DND-41 (cell line): ENCODE data around the gene PEX5L.
A peak's percentile ranks its signal among the peaks of the same experiment; 100 is the strongest.

Experiments used
- ATAC-seq: fragments of 200-7000 bp; cut with Tn5 transposase; 3 replicates; pipeline ENCODE4 v1.9.1; 2021; ENCODE audit warnings: low read depth; ENCODE audit not compliant: insufficient read depth
- DNase-seq: peaks from one replicate; pipeline ENCODE4 v3.0.0-alpha.2; 2020
- H2AFZ ChIP-seq: 2 replicates; pipeline ENCODE4 v1.6.0; 2012; ENCODE audit warnings: low read depth, low read length
- H3K27ac ChIP-seq: 2 replicates; pipeline ENCODE4 v1.5.1; 2012; ENCODE audit warnings: low read length, inconsistent platforms
- H3K27me3 ChIP-seq: fragments of 200-600 bp; sonication (generic); 2 replicates; pipeline ENCODE4 v1.6.0; 2012; ENCODE audit warnings: low read length, mild to moderate bottlenecking, inconsistent platforms; ENCODE audit not compliant: insufficient read depth, poor library complexity
- H3K36me3 ChIP-seq: 2 replicates; pipeline ENCODE4 v1.5.1; 2012; ENCODE audit warnings: low read length, inconsistent platforms; ENCODE audit not compliant: insufficient read depth
- H3K4me1 ChIP-seq: 2 replicates; pipeline ENCODE4 v1.5.1; 2012; ENCODE audit warnings: mild to moderate bottlenecking, low read length; ENCODE audit not compliant: insufficient read depth
- H3K4me2 ChIP-seq: 2 replicates; pipeline ENCODE4 v1.6.0; 2012; ENCODE audit warnings: mild to moderate bottlenecking, moderate library complexity, low read length, inconsistent platforms; ENCODE audit not compliant: insufficient read depth
- H3K4me3 ChIP-seq, 2 experiments: fragments of 200-600 bp in 1 of 2; shearing (Covaris generic) in 1 of 2; 2 replicates each; pipeline ENCODE4 v1.5.1; 2012 to 2016; ENCODE audit warnings: inconsistent platforms in 2 of 2, low read length in 2 of 2, mild to moderate bottlenecking in 2 of 2, low read depth in 1 of 2, moderate library complexity in 1 of 2
- H3K79me2 ChIP-seq: 2 replicates; pipeline ENCODE4 v1.6.0; 2012; ENCODE audit warnings: low read length, inconsistent platforms; ENCODE audit not compliant: insufficient read depth
- H3K9ac ChIP-seq: 2 replicates; pipeline ENCODE4 v1.6.0; 2012; ENCODE audit warnings: low read depth, mild to moderate bottlenecking, inconsistent platforms, low read length, moderate library complexity
- H3K9me3 ChIP-seq: 2 replicates; pipeline ENCODE4 v1.5.1; 2012; ENCODE audit warnings: low read length, moderate library complexity, mild to moderate bottlenecking, inconsistent platforms; ENCODE audit not compliant: insufficient read depth, severe bottlenecking
- H4K20me1 ChIP-seq: 2 replicates; pipeline ENCODE4 v1.6.0; 2012; ENCODE audit warnings: low read length; ENCODE audit not compliant: insufficient read depth
- CTCF ChIP-seq: IDR thresholded peaks from 2 replicates; pipeline ENCODE4 v1.5.1; 2012; ENCODE audit warnings: borderline replicate concordance, low read length, moderate library complexity, mild to moderate bottlenecking; ENCODE audit not compliant: poor library complexity, severe bottlenecking; ENCODE audit errors: extremely low read depth
- EZH2 ChIP-seq: IDR thresholded peaks from 3 replicates; pipeline ENCODE4 v1.6.1; 2012; ENCODE audit warnings: borderline replicate concordance, low read depth, mild to moderate bottlenecking, moderate library complexity, low read length, inconsistent platforms; ENCODE audit not compliant: severe bottlenecking

Gene PEX5L

GRCh38 chr3:179981646-179982045 is 55.1 kb downstream of the PEX5L start:
- Histone ChIP-seq H3K4me2 (no peak overlapping the region), H3K4me3 (no peak overlapping the region), H3K9me3 (no peaks in the 10 kb centered on the region), H3K27me3 (no peaks in the 10 kb centered on the region), H4K20me1 (no peaks in the 10 kb centered on the region), H2AFZ (no peak overlapping the region), H3K27ac (no peak overlapping the region), H3K79me2 (peaks cover 78% of the 10 kb centered on the region), H3K4me1 (peaks cover 18% of the 10 kb centered on the region), H3K36me3 (peaks cover 17% of the 10 kb centered on the region), H3K9ac (no peak overlapping the region)
- TF ChIP-seq EZH2 (no peak), CTCF (no peak)
- DNase-seq (no peak), ATAC-seq (no peak)

GRCh38 chr3:179977356-179977755 is 59.4 kb downstream of the PEX5L start:
- Histone ChIP-seq H3K4me3 (no peak overlapping the region), H3K9ac (no peak overlapping the region), H2AFZ (no peak overlapping the region), H3K79me2 (peaks cover 93% of the 10 kb centered on the region), H3K9me3 (no peaks in the 10 kb centered on the region), H4K20me1 (no peaks in the 10 kb centered on the region), H3K27ac (peak overlapping the region; percentile 53), H3K4me2 (no peak overlapping the region), H3K36me3 (peaks cover 11% of the 10 kb centered on the region), H3K27me3 (no peaks in the 10 kb centered on the region), H3K4me1 (peaks cover 53% of the 10 kb centered on the region)
- ATAC-seq (no peak), DNase-seq (no peak)
- TF ChIP-seq EZH2, result no peak
- TF ChIP-seq CTCF, result no peak

- peak overlapping the region; percentile 69 for H3K9ac ChIP-seq
- peak overlapping the region; percentile 60 for H3K4me2 ChIP-seq
- H3K27me3 ChIP-seq, result no peaks in the 10 kb centered on the region
- H4K20me1 ChIP-seq, result no peaks in the 10 kb centered on the region
- peak; percentile 96 for ATAC-seq
- TF ChIP-seq EZH2 (no peak), CTCF (no peak)
- no peaks in the 10 kb centered on the region for H3K9me3 ChIP-seq
- H3K4me1 ChIP-seq, result peaks cover 74% of the 10 kb centered on the region
- peak overlapping the region; percentile 40 to 66 for H3K4me3 ChIP-seq
- H3K27ac ChIP-seq, result peak overlapping the region; percentile 84
- peak; percentile 85 for DNase-seq
- H3K79me2 ChIP-seq, result peaks cover 98% of the 10 kb centered on the region
- peak overlapping the region; percentile 56 for H2AFZ ChIP-seq
- peaks cover 14% of the 10 kb centered on the region for H3K36me3 ChIP-seq
Observed at GRCh38 chr3:179973931-179974361, 62.8 kb downstream of the PEX5L start.
